Measurements from ENCODE around the gene FAM120B. TPM values are rescaled to one million over a fixed set of nuclear protein-coding genes. Genes with fewer than 3 reads are reported as not detected.

The FAM120B gene
- total RNA-seq, 3 donors from 2014 or later (not counting 1 experiment from before 2014, with no cell fraction given) = 37.8 to 55.6 (median 39.9) TPM

DNA sequence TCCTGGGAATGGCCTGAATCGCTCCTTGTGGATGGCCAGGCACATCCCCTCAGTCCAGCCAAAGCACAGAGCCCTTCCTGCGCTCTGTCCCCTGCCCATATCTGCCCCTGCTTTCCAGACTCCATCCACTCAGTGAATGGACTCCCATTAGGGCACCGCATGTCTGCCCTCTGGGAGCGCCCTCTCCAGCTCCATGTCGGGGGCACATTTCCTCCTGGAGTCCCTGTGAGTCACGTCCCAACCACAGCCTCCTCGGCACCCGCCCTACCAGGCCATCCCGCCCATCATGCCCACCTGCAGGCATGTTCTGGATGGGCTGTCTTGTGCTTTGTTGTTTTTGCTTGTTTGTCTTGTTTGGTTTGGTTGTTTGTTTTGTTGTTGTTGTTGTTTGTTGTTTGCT is 149.8 kb downstream of the FAM120B start:
- H3K36me3 ChIP-seq (ENCODE audit: control insufficient read depth, insufficient read depth, low read length) = no peaks in the 10 kb centered on the region
- H3K9me3 ChIP-seq (ENCODE audit: control insufficient read depth, insufficient read depth, low read length) = no peaks in the 10 kb centered on the region
- 95% methylated on average over 9 of the region's 9 CpGs for WGBS (ENCODE audit: insufficient coverage)
- H3K4me1 ChIP-seq (ENCODE audit: control insufficient read depth, insufficient read depth, low read length) = peaks cover 77% of the 10 kb centered on the region
- no peaks in the 10 kb centered on the region for H3K27me3 ChIP-seq (ENCODE audit: control insufficient read depth, insufficient read depth, low read length)
- Mint-ChIP-seq H3K27me3 (ENCODE audit: low read depth in 2 of 2) (no peaks in the 10 kb centered on the region), H3K27ac (peak overlapping the region; percentile 58 to 65), H3K4me3 (no peak overlapping the region), H3K36me3 (no peaks in the 10 kb centered on the region), H3K9me3 (peaks cover 4 to 5% of the 10 kb centered on the region in 2 donors), H3K4me1 (peaks cover 47 to 62% of the 10 kb centered on the region in 2 donors)
- intact Hi-C loops (cut with micrococcal nuclease) = no loop called here
- DNase-seq (no peak), ATAC-seq (no peak)
- TF ChIP-seq, protein P1, sequence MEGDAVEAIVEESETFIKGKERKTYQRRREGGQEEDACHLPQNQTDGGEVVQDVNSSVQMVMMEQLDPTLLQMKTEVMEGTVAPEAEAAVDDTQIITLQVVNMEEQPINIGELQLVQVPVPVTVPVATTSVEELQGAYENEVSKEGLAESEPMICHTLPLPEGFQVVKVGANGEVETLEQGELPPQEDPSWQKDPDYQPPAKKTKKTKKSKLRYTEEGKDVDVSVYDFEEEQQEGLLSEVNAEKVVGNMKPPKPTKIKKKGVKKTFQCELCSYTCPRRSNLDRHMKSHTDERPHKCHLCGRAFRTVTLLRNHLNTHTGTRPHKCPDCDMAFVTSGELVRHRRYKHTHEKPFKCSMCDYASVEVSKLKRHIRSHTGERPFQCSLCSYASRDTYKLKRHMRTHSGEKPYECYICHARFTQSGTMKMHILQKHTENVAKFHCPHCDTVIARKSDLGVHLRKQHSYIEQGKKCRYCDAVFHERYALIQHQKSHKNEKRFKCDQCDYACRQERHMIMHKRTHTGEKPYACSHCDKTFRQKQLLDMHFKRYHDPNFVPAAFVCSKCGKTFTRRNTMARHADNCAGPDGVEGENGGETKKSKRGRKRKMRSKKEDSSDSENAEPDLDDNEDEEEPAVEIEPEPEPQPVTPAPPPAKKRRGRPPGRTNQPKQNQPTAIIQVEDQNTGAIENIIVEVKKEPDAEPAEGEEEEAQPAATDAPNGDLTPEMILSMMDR (IDR thresholded peaks at IDR 0.05) = no peak
- H3K27ac ChIP-seq (ENCODE audit: low read length) = no peak overlapping the region
- H3K4me3 ChIP-seq (ENCODE audit: low read length) = no peak overlapping the region

Other genes starting within 250 kb of the FAM120B start
- gene DLL1, start 15.7 kb upstream of the FAM120B start, total RNA-seq = 10 to 100 TPM in 1 of 3 donors, 1 to 10 TPM in 2; 4.3 to 16.9 (median 6.0) TPM
- gene PSMB1, start 246.5 kb downstream of the FAM120B start, total RNA-seq = 100 to 1,000 TPM; 102 to 129 (median 103) TPM
- gene TBP, start 247.6 kb downstream of the FAM120B start, total RNA-seq = 10 to 100 TPM; 13.0 to 18.4 (median 14.2) TPM

All from natural killer cell (primary cell).